ENCODE measurements around the gene RPS19BP1. TPM values are rescaled to one million over a fixed set of nuclear protein-coding genes. Genes with fewer than 3 reads are reported as not detected.
A peak's percentile ranks its signal among the peaks of the same experiment; 100 is the strongest.

The RPS19BP1 gene
- total and polyA plus RNA-seq, 2 donors (not counting 1 experiment from before 2014, with no cell fraction given), result 60.3 to 74.8 TPM

DNA sequence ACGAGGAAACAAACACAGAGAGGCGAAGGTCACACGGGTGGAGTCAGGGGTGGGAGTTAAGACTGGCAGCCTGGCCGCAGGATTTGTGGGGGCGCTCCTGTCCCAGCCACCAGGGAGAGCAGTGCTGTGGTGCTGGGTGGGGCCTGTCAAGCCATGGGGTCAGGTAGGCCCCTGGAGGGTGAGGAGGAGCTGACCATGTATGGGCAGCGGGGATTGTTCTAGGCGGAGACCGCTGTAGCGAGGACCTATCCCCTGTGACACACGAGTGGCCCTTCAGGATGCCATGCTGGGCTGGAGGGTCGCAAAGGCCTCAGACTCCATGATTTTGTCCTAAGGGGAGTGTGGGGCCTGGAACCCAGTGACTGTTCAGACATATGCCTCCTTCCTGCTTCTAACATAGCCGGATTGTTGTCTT is 1.6 kb upstream of the RPS19BP1 start:
- Mint-ChIP-seq H3K4me1 (peaks cover 37% of the 10 kb centered on the region), H3K9me3 (ENCODE audit: insufficient read depth) (no peaks in the 10 kb centered on the region), H3K27ac (no peak overlapping the region), H3K4me3 (peak overlapping the region; percentile 49), H3K27me3 (no peaks in the 10 kb centered on the region)
- peaks cover 0 to 22% of the 10 kb centered on the region in 2 experiments for H3K36me3 ChIP-seq (replicated peaks in 1 of 2; ENCODE audit: control extremely low read depth in 1 of 2, control insufficient read depth in 1 of 2, extremely low read depth in 1 of 2, insufficient read depth in 2 of 2, low read length in 1 of 2)
- intact Hi-C loops (cut with micrococcal nuclease), result loop anchor here (1.0 to 5.0 kb wide), 5 partner anchors 407 to 1103 kb away; partner anchors contain the start of genes MRTFA and TNRC6B
- CTCF ChIA-PET, result interaction anchor here (0.6 to 13.4 kb wide), 27 partner anchors 9 to 814 kb away, joined by 3 to 328 read pairs (median 4); partner anchors contain the start of genes ADSL, ATF4, MIEF1 and RPL3
- no peak overlapping the region for H3K9ac ChIP-seq (ENCODE audit: low read length)
- peaks cover 33% of the 10 kb centered on the region for H3K79me2 ChIP-seq (ENCODE audit: control insufficient read depth, insufficient read depth, low read length)
- WGBS (ENCODE audit: insufficient coverage), result 94% methylated on average over 10 of the region's 12 CpGs
- no peaks in the 10 kb centered on the region for H3K9me3 ChIP-seq (ENCODE audit: control extremely low read depth in 1 of 3, control insufficient read depth in 2 of 3, insufficient read depth in 1 of 3, low read length in 2 of 3)
- peaks cover 29 to 42% of the 10 kb centered on the region in 2 donors for H3K4me1 ChIP-seq (ENCODE audit: control insufficient read depth in 2 of 2, insufficient read depth in 2 of 2, low read length in 2 of 2)
- ATAC-seq (ENCODE audit: low read depth) (no peak), DNase-seq (no peak)
- TF ChIP-seq, protein P1, sequence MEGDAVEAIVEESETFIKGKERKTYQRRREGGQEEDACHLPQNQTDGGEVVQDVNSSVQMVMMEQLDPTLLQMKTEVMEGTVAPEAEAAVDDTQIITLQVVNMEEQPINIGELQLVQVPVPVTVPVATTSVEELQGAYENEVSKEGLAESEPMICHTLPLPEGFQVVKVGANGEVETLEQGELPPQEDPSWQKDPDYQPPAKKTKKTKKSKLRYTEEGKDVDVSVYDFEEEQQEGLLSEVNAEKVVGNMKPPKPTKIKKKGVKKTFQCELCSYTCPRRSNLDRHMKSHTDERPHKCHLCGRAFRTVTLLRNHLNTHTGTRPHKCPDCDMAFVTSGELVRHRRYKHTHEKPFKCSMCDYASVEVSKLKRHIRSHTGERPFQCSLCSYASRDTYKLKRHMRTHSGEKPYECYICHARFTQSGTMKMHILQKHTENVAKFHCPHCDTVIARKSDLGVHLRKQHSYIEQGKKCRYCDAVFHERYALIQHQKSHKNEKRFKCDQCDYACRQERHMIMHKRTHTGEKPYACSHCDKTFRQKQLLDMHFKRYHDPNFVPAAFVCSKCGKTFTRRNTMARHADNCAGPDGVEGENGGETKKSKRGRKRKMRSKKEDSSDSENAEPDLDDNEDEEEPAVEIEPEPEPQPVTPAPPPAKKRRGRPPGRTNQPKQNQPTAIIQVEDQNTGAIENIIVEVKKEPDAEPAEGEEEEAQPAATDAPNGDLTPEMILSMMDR (IDR thresholded peaks at IDR 0.05), result no peak
- no peak for TF ChIP-seq EZH2 (IDR thresholded peaks at IDR 0.05; ENCODE audit: borderline replicate concordance, insufficient read depth, low read depth, low read length, poor library complexity, severe bottlenecking)
- no peak overlapping the region for H2AFZ ChIP-seq (ENCODE audit: insufficient read depth, low read depth, low read length, poor library complexity, severe bottlenecking)
- peaks cover 0 to 5% (median 0%) of the 10 kb centered on the region in 4 experiments for H3K27me3 ChIP-seq (replicated peaks in 1 of 4; ENCODE audit: control extremely low read depth in 1 of 4, control insufficient read depth in 3 of 4, insufficient read depth in 4 of 4, low read length in 3 of 4)
- H3K4me3 ChIP-seq (ENCODE audit: control extremely low read depth in 1 of 5, extremely low read depth in 1 of 5, insufficient read depth in 1 of 5, low read depth in 2 of 5, low read length in 4 of 5), result no peak overlapping the region
- H3K4me2 ChIP-seq (replicated peaks; ENCODE audit: low read depth, low read length, poor library complexity, severe bottlenecking), result no peak overlapping the region
- POLR2A ChIA-PET, result interaction anchor here (0.6 to 6.3 kb wide), 5 partner anchors 14 to 510 kb away, joined by 3 to 57 read pairs (median 9); partner anchors contain the start of gene ATF4
- H3K27ac ChIP-seq (ENCODE audit: low read length in 2 of 2), result no peak overlapping the region
- H4K20me1 ChIP-seq (ENCODE audit: control insufficient read depth, insufficient read depth, low read length, poor library complexity, severe bottlenecking), result peaks cover 27% of the 10 kb centered on the region

DNA sequence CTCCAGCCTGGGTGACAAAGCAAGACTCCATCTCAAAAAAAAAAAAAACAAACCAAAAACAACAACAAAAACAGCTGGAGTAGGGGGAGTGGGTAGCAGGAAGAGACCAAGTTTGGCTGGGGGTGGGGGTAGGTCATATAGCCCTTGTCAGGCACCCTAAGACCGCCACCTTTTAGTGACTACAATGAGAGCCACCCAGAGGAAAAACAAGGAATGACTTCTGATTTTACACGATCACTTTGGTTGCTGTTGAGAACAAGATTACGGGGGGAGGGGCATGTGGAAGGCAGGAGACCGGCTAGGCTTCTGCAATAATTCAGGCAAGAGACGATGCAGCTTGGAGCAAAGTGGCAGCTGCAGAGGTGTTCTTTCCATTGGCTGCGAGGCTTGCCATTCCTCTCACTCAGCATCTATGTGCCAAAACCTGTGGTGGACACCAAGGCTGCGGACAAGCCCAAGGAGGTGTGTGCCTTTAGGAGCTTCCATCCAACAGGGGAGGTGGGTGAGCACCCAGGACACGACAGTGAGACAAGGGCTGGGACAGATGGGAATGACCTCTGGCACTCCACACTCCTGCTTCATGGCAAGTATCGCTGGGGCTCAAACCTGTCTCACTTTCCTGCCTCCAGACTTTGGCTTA is 1.7 kb downstream of the RPS19BP1 start:
- DNase-seq (peak; percentile 56), ATAC-seq (ENCODE audit: low read depth) (no peak)
- ChIA-PET POLR2A (interaction anchor here (1.0 to 6.3 kb wide), 3 partner anchors 10 to 214 kb away, joined by 3 to 57 read pairs (median 11); partner anchors contain the start of genes ATF4 and TAB1), CTCF (interaction anchor here (0.8 to 13.4 kb wide), 14 partner anchors 10 to 818 kb away, joined by 3 to 328 read pairs (median 8); partner anchors contain the start of genes ATF4, RPL3 and TAB1)
- no peak overlapping the region for H3K4me3 ChIP-seq (ENCODE audit: control extremely low read depth in 1 of 5, extremely low read depth in 1 of 5, insufficient read depth in 1 of 5, low read depth in 2 of 5, low read length in 4 of 5)
- Mint-ChIP-seq H3K27ac (peak overlapping the region; percentile 69), H3K4me1 (peaks cover 64% of the 10 kb centered on the region), H3K27me3 (no peaks in the 10 kb centered on the region), H3K4me3 (peak overlapping the region; percentile 91), H3K9me3 (ENCODE audit: insufficient read depth) (no peaks in the 10 kb centered on the region)
- peaks cover 55 to 73% of the 10 kb centered on the region in 2 donors for H3K4me1 ChIP-seq (ENCODE audit: control insufficient read depth in 2 of 2, insufficient read depth in 2 of 2, low read length in 2 of 2)
- intact Hi-C loops (cut with micrococcal nuclease), result loop anchor here (5.0 kb wide), 1 partner anchor 646 kb away; the partner anchor contains the start of gene TNRC6B
- peaks cover 0 to 33% of the 10 kb centered on the region in 2 experiments for H3K36me3 ChIP-seq (replicated peaks in 1 of 2; ENCODE audit: control extremely low read depth in 1 of 2, control insufficient read depth in 1 of 2, extremely low read depth in 1 of 2, insufficient read depth in 2 of 2, low read length in 1 of 2)
- TF ChIP-seq EZH2 (IDR thresholded peaks at IDR 0.05; ENCODE audit: borderline replicate concordance, insufficient read depth, low read depth, low read length, poor library complexity, severe bottlenecking), result no peak
- peaks cover 0 to 5% (median 0%) of the 10 kb centered on the region in 4 experiments for H3K27me3 ChIP-seq (replicated peaks in 1 of 4; ENCODE audit: control extremely low read depth in 1 of 4, control insufficient read depth in 3 of 4, insufficient read depth in 4 of 4, low read length in 3 of 4)
- no peak overlapping the region for H2AFZ ChIP-seq (ENCODE audit: insufficient read depth, low read depth, low read length, poor library complexity, severe bottlenecking)
- peaks cover 46% of the 10 kb centered on the region for H4K20me1 ChIP-seq (ENCODE audit: control insufficient read depth, insufficient read depth, low read length, poor library complexity, severe bottlenecking)
- peaks cover 0 to 7% (median 0%) of the 10 kb centered on the region in 3 donors for H3K9me3 ChIP-seq (ENCODE audit: control extremely low read depth in 1 of 3, control insufficient read depth in 2 of 3, insufficient read depth in 1 of 3, low read length in 2 of 3)
- no peak overlapping the region for H3K27ac ChIP-seq (ENCODE audit: low read length in 2 of 2)
- WGBS (ENCODE audit: insufficient coverage), result 78% methylated on average over 8 of the region's 9 CpGs
- peak overlapping the region; percentile 97 for H3K4me2 ChIP-seq (replicated peaks; ENCODE audit: low read depth, low read length, poor library complexity, severe bottlenecking)
- H3K9ac ChIP-seq (ENCODE audit: low read length), result no peak overlapping the region
- peaks cover 56% of the 10 kb centered on the region for H3K79me2 ChIP-seq (ENCODE audit: control insufficient read depth, insufficient read depth, low read length)

Measured in B cell (primary cell).